Measurements from ENCODE around the gene U2SURP.

U2SURP gene

GRCh38 chr3:143081844-143082778 is 80.7 kb downstream of the U2SURP start:
- DNase-seq, result no peak
- TF ChIP-seq POLR2A (IDR thresholded peaks at IDR 0.05; ENCODE audit: low read length) (no peak), GATA1 (IDR thresholded peaks at IDR 0.05; ENCODE audit: low read depth, low read length) (no peak)

GRCh38 chr3:143083781-143084180 is 82.4 kb downstream of the U2SURP start:
- TF ChIP-seq GATA1 (IDR thresholded peaks at IDR 0.05; ENCODE audit: low read depth, low read length) (no peak), POLR2A (IDR thresholded peaks at IDR 0.05; ENCODE audit: low read length) (no peak)
- no peak for DNase-seq

- peak; percentile 98 to 100 for DNase-seq
- TF ChIP-seq POLR2A (IDR thresholded peaks at IDR 0.05; ENCODE audit: low read length), result peak; percentile 70
- TF ChIP-seq GATA1 (IDR thresholded peaks at IDR 0.05; ENCODE audit: low read depth, low read length), result peak; percentile 90
These were observed 83.7 kb downstream of the U2SURP start for GRCh38 chr3:143084856-143085731.

- TF ChIP-seq POLR2A (IDR thresholded peaks at IDR 0.05; ENCODE audit: low read length) (no peak), GATA1 (IDR thresholded peaks at IDR 0.05; ENCODE audit: low read depth, low read length) (no peak)
- DNase-seq, result no peak
These were observed 87.5 kb downstream of the U2SURP start for GRCh38 chr3:143088835-143089234.

- TF ChIP-seq POLR2A (IDR thresholded peaks at IDR 0.05; ENCODE audit: low read length) (no peak), GATA1 (IDR thresholded peaks at IDR 0.05; ENCODE audit: low read depth, low read length) (no peak)
- DNase-seq, result no peak
These were observed 88.6 kb downstream of the U2SURP start for GRCh38 chr3:143089965-143090364.

GRCh38 chr3:143090486-143090885 is 89.1 kb downstream of the U2SURP start:
- TF ChIP-seq POLR2A (IDR thresholded peaks at IDR 0.05; ENCODE audit: low read length) (no peak), GATA1 (IDR thresholded peaks at IDR 0.05; ENCODE audit: low read depth, low read length) (no peak)
- no peak for DNase-seq

- TF ChIP-seq POLR2A (IDR thresholded peaks at IDR 0.05; ENCODE audit: low read length), result no peak
- no peak for TF ChIP-seq GATA1 (IDR thresholded peaks at IDR 0.05; ENCODE audit: low read depth, low read length)
- no peak for DNase-seq
These were observed 89.8 kb downstream of the U2SURP start for GRCh38 chr3:143090976-143091837.

GRCh38 chr3:143092191-143092590 is 90.8 kb downstream of the U2SURP start:
- TF ChIP-seq POLR2A (IDR thresholded peaks at IDR 0.05; ENCODE audit: low read length) (peak; percentile 41), GATA1 (IDR thresholded peaks at IDR 0.05; ENCODE audit: low read depth, low read length) (no peak)
- peak; percentile 62 to 86 for DNase-seq

GRCh38 chr3:143095813-143096212 is 94.4 kb downstream of the U2SURP start:
- DNase-seq, result peak in 1 of 2 experiments; percentile 50

GRCh38 chr3:143098032-143098764 is 96.8 kb downstream of the U2SURP start:
- no peak for TF ChIP-seq GATA1 (IDR thresholded peaks at IDR 0.05; ENCODE audit: low read depth, low read length)
- TF ChIP-seq POLR2A (IDR thresholded peaks at IDR 0.05; ENCODE audit: low read length), result no peak
- no peak for DNase-seq

More at GRCh38 chr3:143095813-143096212, 94.4 kb downstream of the U2SURP start:
- no peak for TF ChIP-seq POLR2A (IDR thresholded peaks at IDR 0.05; ENCODE audit: low read length)
- TF ChIP-seq GATA1 (IDR thresholded peaks at IDR 0.05; ENCODE audit: low read depth, low read length), result no peak

- TF ChIP-seq POLR2A (IDR thresholded peaks at IDR 0.05; ENCODE audit: low read length) (no peak), GATA1 (IDR thresholded peaks at IDR 0.05; ENCODE audit: low read depth, low read length) (no peak)
- no peak for DNase-seq
These were observed 97.8 kb downstream of the U2SURP start for GRCh38 chr3:143099210-143099609.

- DNase-seq, result no peak
- no peak for TF ChIP-seq GATA1 (IDR thresholded peaks at IDR 0.05; ENCODE audit: low read depth, low read length)
- TF ChIP-seq POLR2A (IDR thresholded peaks at IDR 0.05; ENCODE audit: low read length), result no peak
These were observed 98.3 kb downstream of the U2SURP start for GRCh38 chr3:143099690-143100089.

- DNase-seq, result no peak
- TF ChIP-seq GATA1 (IDR thresholded peaks at IDR 0.05; ENCODE audit: low read depth, low read length) (no peak), POLR2A (IDR thresholded peaks at IDR 0.05; ENCODE audit: low read length) (no peak)
These were observed 99.1 kb downstream of the U2SURP start for GRCh38 chr3:143100451-143100850.

Data from erythroblast (primary cell).